ENCODE data around the gene SLC20A1.

Gene SLC20A1

GRCh38 chr2:112709703-112710102 lies 64.0 kb downstream of the SLC20A1 start:
- Histone ChIP-seq H3K4me3 (ENCODE audit: low read length) (no peak overlapping the region), H3K36me3 (ENCODE audit: control insufficient read depth, insufficient read depth, low read length) (no peaks in the 10 kb centered on the region), H3K4me1 (ENCODE audit: control insufficient read depth, insufficient read depth, low read length) (peaks cover 3% of the 10 kb centered on the region), H3K9ac (ENCODE audit: low read length) (no peak overlapping the region), H3K9me3 (ENCODE audit: control insufficient read depth, low read length) (no peaks in the 10 kb centered on the region), H3K27me3 (ENCODE audit: control insufficient read depth, insufficient read depth, low read length) (no peaks in the 10 kb centered on the region)

GRCh38 chr2:112710956-112711750 lies 65.4 kb downstream of the SLC20A1 start:
- no peaks in the 10 kb centered on the region for H3K36me3 ChIP-seq (ENCODE audit: control insufficient read depth, insufficient read depth, low read length)
- H3K4me1 ChIP-seq (ENCODE audit: control insufficient read depth, insufficient read depth, low read length): peaks cover 1% of the 10 kb centered on the region
- H3K9me3 ChIP-seq (ENCODE audit: control insufficient read depth, low read length): no peaks in the 10 kb centered on the region
- no peaks in the 10 kb centered on the region for H3K27me3 ChIP-seq (ENCODE audit: control insufficient read depth, insufficient read depth, low read length)
- H3K4me3 ChIP-seq (ENCODE audit: low read length): no peak overlapping the region
- H3K9ac ChIP-seq (ENCODE audit: low read length): no peak overlapping the region

- H3K9ac ChIP-seq (ENCODE audit: low read length): no peak overlapping the region
- no peaks in the 10 kb centered on the region for H3K36me3 ChIP-seq (ENCODE audit: control insufficient read depth, insufficient read depth, low read length)
- no peak overlapping the region for H3K4me3 ChIP-seq (ENCODE audit: low read length)
- H3K27me3 ChIP-seq (ENCODE audit: control insufficient read depth, insufficient read depth, low read length): no peaks in the 10 kb centered on the region
- H3K4me1 ChIP-seq (ENCODE audit: control insufficient read depth, insufficient read depth, low read length): no peaks in the 10 kb centered on the region
- H3K9me3 ChIP-seq (ENCODE audit: control insufficient read depth, low read length): no peaks in the 10 kb centered on the region
Observed at GRCh38 chr2:112712465-112712864, 66.7 kb downstream of the SLC20A1 start.

- Histone ChIP-seq H3K36me3 (ENCODE audit: control insufficient read depth, insufficient read depth, low read length) (no peaks in the 10 kb centered on the region), H3K4me1 (ENCODE audit: control insufficient read depth, insufficient read depth, low read length) (no peaks in the 10 kb centered on the region), H3K9ac (ENCODE audit: low read length) (no peak overlapping the region), H3K4me3 (ENCODE audit: low read length) (no peak overlapping the region), H3K27me3 (ENCODE audit: control insufficient read depth, insufficient read depth, low read length) (no peaks in the 10 kb centered on the region), H3K9me3 (ENCODE audit: control insufficient read depth, low read length) (no peaks in the 10 kb centered on the region)
Observed at GRCh38 chr2:112712903-112713584, 67.3 kb downstream of the SLC20A1 start.

Data from mucosa of stomach (tissue), 1 donor.